Right atrium auricular region (tissue), 2 donors: Measurements from ENCODE around the gene POU6F2. TPM values are rescaled to one million over a fixed set of nuclear protein-coding genes. Genes with fewer than 3 reads are reported as not detected.

Source experiments
- DNase-seq: peaks from one replicate; pipeline ENCODE4 v3.0.0-alpha.2; 2019; ENCODE audit warnings: low spot score
- H3K27ac ChIP-seq, 2 donors: fragments of 200-600 bp; sonication (generic); 1 replicate in 1 of 2; 2 replicates in 1 of 2; pipeline ENCODE4 v1.5.1; 2016 to 2019
- H3K27me3 ChIP-seq, 2 donors: fragments of 200-600 bp; sonication (generic); one replicate each; pipeline versions ENCODE4 v1.5.1 to v1.6.0; 2017 to 2019
- H3K36me3 ChIP-seq: fragments of 200-600 bp; sonication (generic); one replicate; pipeline ENCODE4 v1.5.1; 2016
- H3K4me1 ChIP-seq, 2 donors: fragments of 200-600 bp; sonication (generic); one replicate each; pipeline versions ENCODE4 v1.5.1 to v1.6.0; 2017 to 2019
- H3K4me3 ChIP-seq, 2 donors: fragments of 200-600 bp; sonication (generic); 1 replicate in 1 of 2; 2 replicates in 1 of 2; pipeline ENCODE4 v1.5.1; 2017 to 2019; ENCODE audit warnings: mild to moderate bottlenecking in 1 of 2, moderate library complexity in 1 of 2
- H3K9me3 ChIP-seq, 2 donors: fragments of 200-600 bp; sonication (generic); one replicate each; pipeline ENCODE4 v1.5.1; 2019
- CTCF ChIP-seq, 2 donors: fragments of 200-600 bp; sonication (generic); IDR thresholded peaks; one replicate each; pipeline ENCODE4 v1.5.1; 2019; ENCODE audit warnings: antibody characterized with exemption in 2 of 2
- total RNA-seq, 2 donors: library from RNA; depleted of rRNA; stranded (reverse); fragments of >200 nt; gene quantifications; one replicate each; pipeline ENCODE4 v1.1.0, GENCODE V29; 2016

Gene POU6F2
- total RNA-seq, 2 donors from 2014 or later = 0.85 to 1.5 TPM

GRCh38 chr7:39400836-39401235 lies 423.1 kb downstream of the POU6F2 start:
- H3K27me3 ChIP-seq = no peaks in the 10 kb centered on the region
- no peak overlapping the region for H3K27ac ChIP-seq
- no peak for DNase-seq
- no peaks in the 10 kb centered on the region for H3K36me3 ChIP-seq
- no peaks in the 10 kb centered on the region for H3K9me3 ChIP-seq
- H3K4me3 ChIP-seq = no peak overlapping the region
- no peaks in the 10 kb centered on the region for H3K4me1 ChIP-seq
- TF ChIP-seq CTCF (IDR thresholded peaks at IDR 0.05) = no peak

- no peak for TF ChIP-seq CTCF (IDR thresholded peaks at IDR 0.05)
- Histone ChIP-seq H3K27ac (no peak overlapping the region), H3K4me1 (no peaks in the 10 kb centered on the region), H3K9me3 (no peaks in the 10 kb centered on the region), H3K4me3 (no peak overlapping the region), H3K36me3 (no peaks in the 10 kb centered on the region), H3K27me3 (no peaks in the 10 kb centered on the region)
- DNase-seq = no peak
These were observed 424.3 kb downstream of the POU6F2 start for GRCh38 chr7:39402034-39402433.

GRCh38 chr7:39404907-39405306 lies 427.2 kb downstream of the POU6F2 start:
- TF ChIP-seq CTCF (IDR thresholded peaks at IDR 0.05) = no peak
- DNase-seq = no peak
- no peak overlapping the region for H3K27ac ChIP-seq
- H3K4me1 ChIP-seq = no peaks in the 10 kb centered on the region
- H3K9me3 ChIP-seq = no peaks in the 10 kb centered on the region
- H3K36me3 ChIP-seq = no peaks in the 10 kb centered on the region
- H3K27me3 ChIP-seq = no peaks in the 10 kb centered on the region
- H3K4me3 ChIP-seq = no peak overlapping the region

- no peak overlapping the region for H3K4me3 ChIP-seq
- TF ChIP-seq CTCF (IDR thresholded peaks at IDR 0.05) = no peak
These were observed 427.9 kb downstream of the POU6F2 start for GRCh38 chr7:39405581-39405980.

GRCh38 chr7:39406467-39406866 lies 428.8 kb downstream of the POU6F2 start:
- H3K9me3 ChIP-seq = no peaks in the 10 kb centered on the region
- no peak for DNase-seq
- no peaks in the 10 kb centered on the region for H3K27me3 ChIP-seq
- H3K36me3 ChIP-seq = no peaks in the 10 kb centered on the region
- no peak overlapping the region for H3K4me3 ChIP-seq
- TF ChIP-seq CTCF (IDR thresholded peaks at IDR 0.05) = no peak
- no peaks in the 10 kb centered on the region for H3K4me1 ChIP-seq
- no peak overlapping the region for H3K27ac ChIP-seq

More at GRCh38 chr7:39405581-39405980, 427.9 kb downstream of the POU6F2 start:
- no peaks in the 10 kb centered on the region for H3K9me3 ChIP-seq
- no peak for DNase-seq
- H3K36me3 ChIP-seq = no peaks in the 10 kb centered on the region
- H3K4me1 ChIP-seq = no peaks in the 10 kb centered on the region
- H3K27ac ChIP-seq = no peak overlapping the region
- no peaks in the 10 kb centered on the region for H3K27me3 ChIP-seq

GRCh38 chr7:39407137-39407536 lies 429.4 kb downstream of the POU6F2 start:
- TF ChIP-seq CTCF (IDR thresholded peaks at IDR 0.05) = no peak
- no peak overlapping the region for H3K4me3 ChIP-seq
- no peaks in the 10 kb centered on the region for H3K4me1 ChIP-seq
- no peaks in the 10 kb centered on the region for H3K36me3 ChIP-seq
- no peaks in the 10 kb centered on the region for H3K9me3 ChIP-seq
- H3K27me3 ChIP-seq = no peaks in the 10 kb centered on the region
- no peak for DNase-seq
- H3K27ac ChIP-seq = no peak overlapping the region
